A673 (cell line): ENCODE measurements around the gene SLC25A36. TPM values are rescaled to one million over a fixed set of nuclear protein-coding genes. Genes with fewer than 3 reads are reported as not detected.
"Not testable (repeated sequence)": the region's sequence is repeated elsewhere in the genome, so short reads cannot be mapped to it uniquely, and the experiment has no call there.

Experiments used
- BruUV-seq: library from RNA; stranded (reverse); fragments of 400-500 nt; replicated peaks from 2 replicates; lab custom pipeline; 2021; lab: Mats Ljungman, UMichigan
- CTCF ChIA-PET: fragments of 300-600 bp; sonication (Branson Sonifier 250); formaldehyde crosslinking; loops from one replicate; lab custom pipeline; 2022; ENCODE audit warnings: antibody characterized with exemption; lab: Charles Lee
- POLR2A ChIA-PET: fragments of 300-600 bp; sonication (Branson Sonifier 250); formaldehyde crosslinking; loops from one replicate; lab custom pipeline; 2022; ENCODE audit warnings: antibody characterized with exemption; ENCODE audit not compliant: low non-redundant PET; lab: Charles Lee
- DNase-seq: peaks from one replicate; pipeline ENCODE4 v3.0.0-alpha.2; 2015; ENCODE audit warnings: low spot score
- H3K27ac ChIP-seq: fragments of 200-600 bp; sonication (generic); 2 replicates; pipeline ENCODE4 v1.5.1; 2016; ENCODE audit warnings: mixed run types, low read depth, mild to moderate bottlenecking, mixed read lengths, antibody characterized with exemption, low read length; ENCODE audit not compliant: poor library complexity, severe bottlenecking
- H3K27me3 ChIP-seq: fragments of 200-600 bp; sonication (generic); replicated peaks from 2 replicates; pipeline ENCODE4 v1.6.1; 2017; ENCODE audit warnings: mixed run types, low read depth, mild to moderate bottlenecking, mixed read lengths, antibody characterized with exemption, low read length; ENCODE audit not compliant: insufficient read depth, poor library complexity
- H3K36me3 ChIP-seq: fragments of 200-600 bp; sonication (generic); 2 replicates; pipeline ENCODE4 v1.6.1; 2016; ENCODE audit warnings: mixed run types, mild to moderate bottlenecking, mixed read lengths, antibody characterized with exemption, low read length; ENCODE audit not compliant: insufficient read depth, poor library complexity, severe bottlenecking
- H3K4me1 ChIP-seq: fragments of 200-600 bp; sonication (generic); 2 replicates; pipeline ENCODE4 v1.6.1; 2017; ENCODE audit warnings: mixed run types, mild to moderate bottlenecking, mixed read lengths, antibody characterized with exemption, low read length; ENCODE audit not compliant: insufficient read depth, poor library complexity, severe bottlenecking
- H3K4me3 ChIP-seq: fragments of 200-600 bp; sonication (generic); 2 replicates; pipeline ENCODE4 v1.5.1; 2016; ENCODE audit warnings: low read depth, mixed run types, mild to moderate bottlenecking, mixed read lengths, low read length; ENCODE audit not compliant: poor library complexity, severe bottlenecking
- H3K9me3 ChIP-seq: fragments of 200-600 bp; sonication (generic); 2 replicates; pipeline ENCODE4 v1.6.1; 2016; ENCODE audit warnings: mixed run types, low read depth, mild to moderate bottlenecking, mixed read lengths, antibody characterized with exemption, low read length; ENCODE audit not compliant: poor library complexity, severe bottlenecking
- CTCF ChIP-seq: fragments of 300-800, 200-600 bp; sonication (generic); conservative IDR thresholded peaks from 2 replicates; pipeline ENCODE4 v1.5.1; 2017; ENCODE audit warnings: low read depth, mild to moderate bottlenecking, antibody characterized with exemption, low read length, moderate library complexity, mixed read lengths
- EZH2 ChIP-seq: fragments of 200-600 bp; sonication (generic); IDR thresholded peaks from 2 replicates; pipeline ENCODE4 v1.6.1; 2017; ENCODE audit warnings: borderline replicate concordance, low read depth, mild to moderate bottlenecking, mixed read lengths, antibody characterized with exemption, low read length; ENCODE audit not compliant: poor library complexity, severe bottlenecking
- intact Hi-C: fragments of 100-400 bp; cut with micrococcal nuclease; formaldehyde crosslinking; loops from one replicate; pipeline ENCODE4 v1.10.0; 2022; ENCODE audit not compliant: unreplicated experiment
- total RNA-seq: library from RNA; stranded (reverse); gene quantifications from 2 replicates; pipeline ENCODE4 v1.2.3, GENCODE V29; 2021

SLC25A36 gene
- total RNA-seq, 1 experiment from 2014 or later = 43.5 TPM

DNA sequence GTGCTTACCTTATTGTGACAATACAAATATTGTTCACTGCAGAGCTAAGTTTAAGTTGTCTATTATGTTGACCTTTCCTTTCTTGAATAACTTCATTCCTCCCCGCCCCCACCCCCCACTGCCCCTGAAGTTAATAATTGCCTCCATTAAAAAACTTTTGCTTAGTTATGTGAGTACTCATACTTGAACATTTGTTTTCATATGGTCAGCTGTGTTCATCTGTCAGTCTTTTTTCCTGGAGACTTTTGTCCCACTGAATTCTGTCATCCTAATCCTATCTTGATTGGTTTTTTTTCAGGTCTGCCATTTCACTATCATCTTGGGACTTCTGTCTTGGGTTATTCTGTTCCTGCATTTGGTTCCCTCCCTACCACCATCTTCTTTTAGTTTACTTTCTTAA, 8.5 kb downstream of the SLC25A36 start:
- Histone ChIP-seq H3K27ac (no peak overlapping the region), H3K9me3 (no peaks in the 10 kb centered on the region), H3K4me3 (no peak overlapping the region), H3K27me3 (no peaks in the 10 kb centered on the region), H3K36me3 (no peaks in the 10 kb centered on the region), H3K4me1 (peaks cover 22% of the 10 kb centered on the region)
- TF ChIP-seq EZH2 = no peak
- TF ChIP-seq CTCF = no peak
- POLR2A ChIA-PET = no interaction called here
- CTCF ChIA-PET = no interaction called here
- no peak for DNase-seq
- intact Hi-C loops = no loop called here
- no TSS peak for BruUV-seq

- intact Hi-C loops = no loop called here
- H3K4me3 ChIP-seq = no peak overlapping the region
- DNase-seq = no peak
These were observed 9.2 kb downstream of the SLC25A36 start for GRCh38 chr3:140950863-140951262.

DNA sequence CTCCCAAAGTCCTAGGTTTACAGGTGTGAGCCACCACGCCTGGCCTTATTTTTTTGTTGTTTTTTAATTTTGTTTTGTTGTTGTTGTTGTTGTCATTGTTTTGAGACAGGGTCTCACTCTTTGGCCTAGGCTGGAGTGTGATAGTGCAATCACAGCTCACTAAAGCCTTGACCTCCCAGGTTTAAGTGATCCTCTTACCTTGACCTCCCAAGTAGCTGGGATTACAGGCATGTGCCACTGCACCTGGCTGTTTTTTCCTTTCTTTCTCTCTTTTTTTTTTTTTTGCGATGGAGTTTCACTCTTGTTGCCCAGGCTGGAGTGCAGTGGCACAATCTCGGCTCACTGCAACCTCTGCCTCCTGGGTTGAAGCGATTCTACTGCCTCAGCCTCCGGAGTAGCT, 10.1 kb downstream of the SLC25A36 start:
- H3K27me3 ChIP-seq, H3K9me3 ChIP-seq, DNase-seq, POLR2A ChIA-PET, intact Hi-C loops, H3K36me3 ChIP-seq, BruUV-seq, H3K27ac ChIP-seq, H3K4me3 ChIP-seq, CTCF ChIA-PET: not testable (repeated sequence)
- peaks cover 22% of the 10 kb centered on the region for H3K4me1 ChIP-seq

More at GRCh38 chr3:140950863-140951262, 9.2 kb downstream of the SLC25A36 start:
- H3K27me3 ChIP-seq = no peaks in the 10 kb centered on the region
- H3K27ac ChIP-seq = no peak overlapping the region
- POLR2A ChIA-PET = no interaction called here
- no peaks in the 10 kb centered on the region for H3K36me3 ChIP-seq
- CTCF ChIA-PET = no interaction called here
- TF ChIP-seq EZH2 (no peak), CTCF (no peak)
- no TSS peak for BruUV-seq
- no peaks in the 10 kb centered on the region for H3K9me3 ChIP-seq
- peaks cover 22% of the 10 kb centered on the region for H3K4me1 ChIP-seq
